Activated naive CD8-positive, alpha-beta T cell treated with anti-CD3 and anti-CD28 coated beads, Interleukin-2, amount 50 U/mL, for 16 hours (primary cell): ENCODE data around the gene ST6GALNAC4.

Source experiments
- DNase-seq: peaks from one replicate; pipeline ENCODE4 v3.0.0-alpha.2; 2020; ENCODE audit warnings: low read depth, low spot score

ST6GALNAC4 gene

DNA sequence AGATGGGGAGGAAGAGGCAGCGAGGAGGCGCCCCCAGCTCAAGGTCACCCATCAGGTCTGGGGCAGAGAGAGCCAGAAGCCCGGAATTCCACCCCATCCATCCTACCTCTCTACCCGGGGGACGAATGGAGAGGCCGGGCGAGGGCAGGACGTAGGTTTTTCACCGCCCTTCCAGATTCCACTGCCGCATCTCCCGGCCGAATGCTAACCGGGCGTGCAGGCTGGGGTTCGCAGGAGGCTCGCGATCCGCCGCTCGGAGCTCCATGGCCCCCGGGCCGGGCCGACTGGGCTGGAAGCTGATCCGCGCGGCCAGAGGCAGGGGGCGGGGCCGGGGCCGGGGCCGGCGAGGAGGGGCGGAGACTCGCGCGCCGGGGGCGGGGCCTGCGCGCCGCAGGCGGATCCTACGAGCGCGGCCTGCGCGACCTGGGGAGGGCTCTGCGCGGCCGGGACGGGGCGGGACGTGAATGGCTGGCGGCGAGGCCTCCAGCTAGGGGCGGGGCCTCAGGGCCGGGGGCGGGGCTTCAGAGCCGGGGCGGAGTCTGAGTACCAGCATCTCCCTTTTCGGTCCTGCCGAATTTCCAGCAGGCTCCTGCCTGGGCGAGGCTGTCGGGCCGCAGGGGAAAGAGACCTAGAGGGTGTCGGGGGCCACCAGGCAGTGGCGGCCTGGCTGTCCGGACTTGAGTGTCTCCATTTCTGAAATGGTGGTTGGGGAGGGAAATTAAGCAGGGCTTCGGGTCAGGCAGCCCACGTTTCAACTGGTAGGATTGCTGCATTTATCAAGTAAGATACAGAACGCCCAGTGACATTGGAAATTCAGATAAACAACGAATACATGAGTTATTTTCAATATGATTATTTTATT is at the start of gene ST6GALNAC4:
ST6GALNAC4 (minus strand) TSS at position 322 of the 862 bp plus-strand sequence. CDS start 622 bp downstream, outside the sequence.
- peak; percentile 93 for DNase-seq

GRCh38 chr9:127965953-127966352 is 49.1 kb upstream of the ST6GALNAC4 start:
- DNase-seq, result no peak

- DNase-seq, result no peak
These were observed 46.7 kb upstream of the ST6GALNAC4 start for GRCh38 chr9:127963359-127964064.

- DNase-seq, result no peak
These were observed 46.2 kb upstream of the ST6GALNAC4 start for GRCh38 chr9:127963041-127963358.

- DNase-seq, result no peak
These were observed 45.4 kb upstream of the ST6GALNAC4 start for GRCh38 chr9:127962278-127962677.

DNA sequence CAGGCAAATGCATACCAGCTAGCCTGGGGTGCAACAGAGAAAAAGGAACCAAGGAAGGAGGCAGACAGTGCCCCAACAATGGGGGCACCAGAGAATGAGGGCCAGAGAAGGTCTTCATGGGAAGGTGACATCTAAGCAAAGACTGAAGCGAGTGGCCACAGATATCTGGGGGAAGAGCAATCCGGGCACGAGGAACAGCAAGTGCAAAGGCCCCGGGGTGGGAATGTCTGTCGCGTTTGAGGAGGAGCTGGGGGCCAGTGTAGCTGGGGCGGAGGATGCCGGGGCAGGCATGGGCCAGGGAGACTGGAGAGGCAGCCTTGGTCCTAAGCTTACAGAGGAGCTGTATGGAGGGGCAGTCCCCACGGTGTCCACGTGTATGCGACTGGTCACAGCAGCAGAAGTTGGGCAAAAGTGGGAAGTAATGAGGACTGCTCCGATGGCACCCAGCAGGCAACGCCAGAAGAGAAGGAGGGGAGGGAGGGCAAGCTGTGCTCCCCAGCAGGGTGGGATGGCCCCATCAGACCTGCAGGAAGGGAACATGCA is 44.8 kb upstream of the ST6GALNAC4 start:
- no peak for DNase-seq

- no peak for DNase-seq
These were observed 44.3 kb upstream of the ST6GALNAC4 start for GRCh38 chr9:127961155-127961490.

- no peak for DNase-seq
These were observed 43.7 kb upstream of the ST6GALNAC4 start for GRCh38 chr9:127960410-127961154.

DNA sequence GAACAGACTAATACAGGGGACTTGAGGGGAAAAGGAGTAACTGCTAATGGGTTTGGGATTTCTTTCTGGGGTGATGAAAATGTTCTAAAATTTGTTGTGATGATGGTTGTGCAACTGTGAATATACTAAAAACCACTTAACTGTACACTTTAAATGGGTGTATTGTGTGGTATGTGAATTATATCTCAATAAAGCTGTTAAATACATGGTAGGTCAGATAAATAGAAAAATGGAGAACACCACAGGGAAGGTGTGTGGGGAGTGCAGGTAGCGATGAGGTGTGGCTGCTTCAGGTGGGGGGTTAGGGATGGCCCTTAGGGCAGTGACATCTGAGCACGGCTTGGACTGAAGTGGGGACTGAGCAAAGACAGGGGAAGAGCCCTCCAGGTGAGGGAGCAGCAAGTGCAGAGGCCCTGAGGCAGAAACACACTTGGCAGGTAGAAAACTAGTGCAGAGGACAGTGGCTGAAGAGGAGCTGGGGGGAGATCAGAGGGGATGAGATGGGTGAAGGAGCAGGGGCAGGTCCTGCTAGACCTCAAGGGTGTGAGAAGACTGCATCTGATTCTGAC is 43.1 kb upstream of the ST6GALNAC4 start:
- DNase-seq, result no peak

GRCh38 chr9:127959398-127959797 is 42.6 kb upstream of the ST6GALNAC4 start:
- no peak for DNase-seq

DNA sequence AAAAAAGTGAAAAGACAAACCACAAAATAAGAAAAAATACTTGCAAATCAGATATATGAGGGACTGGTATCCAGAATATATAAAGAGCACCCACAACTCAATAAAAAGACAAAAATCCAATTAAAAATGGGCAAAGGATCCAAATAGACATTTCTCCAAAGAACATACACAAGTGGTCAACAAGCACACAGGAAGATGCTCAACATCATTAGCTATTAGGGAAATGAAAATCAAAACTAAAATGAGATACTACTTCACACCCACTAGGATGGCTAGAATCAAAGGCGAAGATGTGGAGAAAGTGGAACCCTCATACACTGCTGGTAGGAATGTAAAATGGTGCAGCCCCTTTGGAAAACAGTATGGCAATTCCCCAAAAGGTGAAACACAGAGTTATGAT is 41.9 kb upstream of the ST6GALNAC4 start:
- DNase-seq, result no peak

DNA sequence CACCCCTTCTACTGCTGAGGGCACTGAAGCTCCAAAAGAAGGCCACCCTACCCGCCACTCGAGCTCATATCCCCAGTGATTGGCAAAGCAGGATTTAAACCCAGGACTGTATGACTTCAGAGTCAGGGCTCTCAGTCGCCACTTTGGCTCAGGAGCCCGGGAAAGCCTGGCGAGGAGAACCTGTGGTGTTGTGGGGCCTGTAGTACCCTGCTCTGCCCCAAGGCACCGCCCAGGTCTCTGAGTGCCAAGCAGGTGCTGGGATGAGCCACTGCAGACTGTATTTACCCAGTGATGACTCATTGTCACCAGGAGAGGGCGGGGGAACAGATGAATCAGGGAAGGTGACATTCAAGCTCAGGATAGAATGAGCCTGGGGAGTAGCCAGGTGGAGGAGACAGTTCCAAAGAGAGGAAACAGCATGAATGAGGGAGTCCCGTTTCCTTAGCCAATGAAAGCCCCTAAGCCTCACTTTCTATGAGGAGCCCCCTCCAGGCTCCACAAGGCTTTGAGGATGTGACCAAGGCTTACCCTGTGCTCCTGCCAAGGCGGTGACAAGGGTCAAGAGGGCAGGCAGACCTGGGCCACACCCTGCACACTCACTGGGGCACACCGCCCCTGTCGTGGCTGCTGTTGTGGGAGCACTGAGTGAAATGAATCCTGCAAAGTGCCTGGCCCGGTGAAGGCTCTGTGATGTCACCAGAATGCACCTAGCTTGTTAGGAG is 38.6 kb upstream of the ST6GALNAC4 start:
- DNase-seq, result peak; percentile 74

GRCh38 chr9:127954831-127955293 is 38.0 kb upstream of the ST6GALNAC4 start:
- no peak for DNase-seq

DNA sequence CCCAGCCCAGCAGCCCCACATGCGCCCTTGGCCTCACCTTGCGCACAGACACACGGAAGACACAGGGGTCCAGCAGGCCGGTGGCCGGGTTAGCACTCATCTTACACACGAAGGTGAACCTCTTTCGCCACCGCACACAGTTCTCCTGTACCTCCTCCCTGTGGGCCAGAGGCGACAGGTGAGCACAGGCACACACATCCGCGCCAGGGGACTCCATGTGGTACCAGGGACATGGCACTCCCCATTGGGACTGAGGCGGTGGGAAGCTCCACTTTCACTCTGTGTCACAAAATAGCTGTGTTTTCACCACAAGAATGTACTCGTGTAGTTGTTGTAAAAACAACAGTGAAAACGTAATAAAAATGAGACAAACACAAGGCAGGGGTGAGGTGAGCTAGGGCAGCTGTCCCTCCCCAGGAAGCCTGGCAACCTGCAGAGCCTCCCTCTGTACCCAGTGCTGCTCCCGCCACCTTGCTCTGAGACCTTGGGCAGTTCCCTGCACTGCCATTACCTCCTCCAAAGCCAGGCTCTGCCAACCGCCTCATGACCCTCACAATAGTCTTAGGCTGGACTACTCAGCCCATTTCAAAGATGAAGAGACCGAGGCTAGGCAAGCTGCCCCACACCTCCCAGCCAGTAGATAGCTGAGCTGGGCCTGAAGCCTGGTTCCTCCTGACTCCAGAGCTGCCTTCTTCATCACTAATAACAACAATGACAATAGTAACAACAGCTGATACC is 37.1 kb upstream of the ST6GALNAC4 start:
- no peak for DNase-seq

- DNase-seq, result no peak
These were observed 36.3 kb upstream of the ST6GALNAC4 start for GRCh38 chr9:127953154-127953553.

- DNase-seq, result no peak
These were observed 33.9 kb upstream of the ST6GALNAC4 start for GRCh38 chr9:127950513-127951289.

- DNase-seq, result no peak
These were observed 33.1 kb upstream of the ST6GALNAC4 start for GRCh38 chr9:127949827-127950512.

- no peak for DNase-seq
These were observed 31.2 kb upstream of the ST6GALNAC4 start for GRCh38 chr9:127947841-127948710.
